HepG2 (cell line): Measurements from ENCODE around the gene BCAS1. TPM values are rescaled to one million over a fixed set of nuclear protein-coding genes. Genes with fewer than 3 reads are reported as not detected.
A peak's percentile ranks its signal among the peaks of the same experiment; 100 is the strongest.

ENCODE experiments used
- CHCHD3 ChIP-seq: sonication (generic); formaldehyde crosslinking; IDR thresholded peaks from 2 replicates; pipeline ENCODE4 v1.8.0; 2022; ENCODE audit warnings: mild to moderate bottlenecking, missing genetic modification reagents, moderate library complexity
- DZIP1 ChIP-seq: sonication (generic); formaldehyde crosslinking; IDR thresholded peaks from 2 replicates; pipeline ENCODE4 v1.5.0; 2020; ENCODE audit warnings: mild to moderate bottlenecking, missing genetic modification reagents
- HOXA7 ChIP-seq: sonication (generic); formaldehyde crosslinking; IDR thresholded peaks from 2 replicates; pipeline ENCODE4 v1.8.1; 2022; ENCODE audit warnings: mild to moderate bottlenecking, missing genetic modification reagents, moderate library complexity
- ISL2 ChIP-seq: sonication (generic); formaldehyde crosslinking; IDR thresholded peaks from 2 replicates; pipeline ENCODE4 v1.5.0; 2020; ENCODE audit warnings: missing genetic modification reagents
- MAX ChIP-seq: IDR thresholded peaks from 2 replicates; pipeline ENCODE4 v1.6.1; 2012; ENCODE audit warnings: inconsistent platforms
- MYNN ChIP-seq: sonication (generic); formaldehyde crosslinking; IDR thresholded peaks from 2 replicates; pipeline ENCODE4 v1.4.0; 2020; ENCODE audit warnings: mild to moderate bottlenecking, low read depth, missing genetic modification reagents
- PAXIP1 ChIP-seq: sonication (generic); formaldehyde crosslinking; conservative IDR thresholded peaks from 2 replicates; pipeline ENCODE4 v1.4.0; 2020; ENCODE audit warnings: mild to moderate bottlenecking, missing genetic modification reagents, moderate library complexity
- SATB2 ChIP-seq: sonication (generic); formaldehyde crosslinking; IDR thresholded peaks from 2 replicates; pipeline ENCODE4 v1.5.0; 2020; ENCODE audit warnings: missing genetic modification reagents
- ZBTB7B ChIP-seq: sonication (generic); formaldehyde crosslinking; IDR thresholded peaks from 2 replicates; pipeline ENCODE4 v1.4.0; 2020; ENCODE audit warnings: missing genetic modification reagents
- ZNF12 ChIP-seq: sonication (generic); formaldehyde crosslinking; IDR thresholded peaks from 2 replicates; pipeline ENCODE4 v1.5.0; 2020; ENCODE audit warnings: missing genetic modification reagents
- ZNF180 ChIP-seq: sonication (generic); formaldehyde crosslinking; IDR thresholded peaks from 2 replicates; pipeline ENCODE4 v1.4.0; 2020; ENCODE audit warnings: low read depth, missing genetic modification reagents, borderline replicate concordance
- ZNF230 ChIP-seq: sonication (generic); formaldehyde crosslinking; IDR thresholded peaks from 2 replicates; pipeline ENCODE4 v1.4.0; 2020; ENCODE audit warnings: mild to moderate bottlenecking, missing genetic modification reagents
- ZNF296 ChIP-seq: sonication (generic); formaldehyde crosslinking; conservative IDR thresholded peaks from 2 replicates; pipeline ENCODE4 v1.5.0; 2020; ENCODE audit warnings: mild to moderate bottlenecking, missing genetic modification reagents
- ZNF609 ChIP-seq: sonication (generic); formaldehyde crosslinking; IDR thresholded peaks from 2 replicates; pipeline ENCODE4 v1.4.0; 2020; ENCODE audit warnings: mild to moderate bottlenecking, missing genetic modification reagents, borderline replicate concordance
- ZNF672 ChIP-seq: sonication (generic); formaldehyde crosslinking; IDR thresholded peaks from 2 replicates; pipeline ENCODE4 v1.8.1; 2022; ENCODE audit warnings: missing genetic modification reagents
- ZNF704 ChIP-seq: sonication (generic); formaldehyde crosslinking; IDR thresholded peaks from 2 replicates; pipeline ENCODE4 v1.8.1; 2023; ENCODE audit warnings: mild to moderate bottlenecking, inconsistent platforms, moderate library complexity, missing genetic modification reagents, borderline replicate concordance
- polyA plus RNA-seq, 8 experiments: library from polyadenylated mRNA; depleted of rRNA in 3 of 8; stranded (reverse) in 7 of 8; unstranded in 1 of 8; fragments of >200 nt; fragmentation: Illumina TruSeq in 4 of 8; extraction: Trizol in 4 of 8; gene quantifications; 2 replicates each; pipeline versions ENCODE4 v1.2.1 to v1.2.3, GENCODE V29; 2011 to 2016; ENCODE audit warnings: low read depth in 4 of 8, missing spikeins in 1 of 8, mixed read lengths in 1 of 8; ENCODE audit not compliant: insufficient read depth in 1 of 8
- total RNA-seq, 5 experiments: library from RNA; depleted of rRNA; stranded (reverse); fragments of >200 nt; fragmentation: Illumina TruSeq; extraction: Trizol; gene quantifications; 2 replicates each; pipeline ENCODE4 v1.2.3, GENCODE V29; 2016; ENCODE audit warnings: low read depth in 1 of 5

The BCAS1 gene
- total and polyA plus RNA-seq, 2 of the 13 experiments (the other 11 are each of a cell fraction or from before 2014, with no cell fraction given) = 0.55 to 0.91 TPM

GRCh38 chr20:54103762-54104600 lies 33.6 kb upstream of the BCAS1 start (continued):
- TF ChIP-seq ZNF704 (0 out of 2 replicates have a peak, but pooled peaks have one; percentile 42), ZNF230 (CRISPR knock-in tag) (no peak), CHCHD3 (CRISPR knock-in tag) (no peak), SATB2 (0 out of 2 replicates have a peak, but pooled peaks have one; percentile 33), MAX (peak; percentile 94), MYNN (CRISPR knock-in tag) (0 out of 2 replicates have a peak, but pooled peaks have one; percentile 75), HOXA7 (CRISPR knock-in tag) (0 out of 2 replicates have a peak, but pooled peaks have one; percentile 19), ZNF672 (no peak), DZIP1 (CRISPR knock-in tag) (no peak), ZNF609 (CRISPR knock-in tag) (peak; percentile 97), ZNF12 (CRISPR knock-in tag) (peak; percentile 76; the same call in 1 of the 2 replicates), PAXIP1 (peak; percentile 99), ZBTB7B (peak; percentile 83; the same call in 1 of the 2 replicates), ZNF296 (CRISPR knock-in tag) (no peak), ZNF180 (CRISPR knock-in tag) (no peak), ISL2 (peak; percentile 97)
